GM21423 (cell line): ENCODE data around the gene TTC39C.
A peak's percentile ranks its signal among the peaks of the same experiment; 100 is the strongest.

Source experiments
- ATAC-seq: cut with Tn5 transposase; IDR thresholded peaks from one replicate; pipeline ENCODE4 v1.9.1; 2021; ENCODE audit warnings: mild to moderate bottlenecking, moderate library complexity; ENCODE audit not compliant: unreplicated experiment

Gene TTC39C

GRCh38 chr18:23990474-23991410, 23.8 kb upstream of the TTC39C start:
- no peak for ATAC-seq

- no peak for ATAC-seq
Observed at GRCh38 chr18:23992089-23992940, 22.2 kb upstream of the TTC39C start.

- ATAC-seq: no peak
Observed at GRCh38 chr18:23992941-23993280, 21.6 kb upstream of the TTC39C start.

GRCh38 chr18:23994361-23994902, 20.1 kb upstream of the TTC39C start:
- no peak for ATAC-seq

- ATAC-seq: no peak
Observed at GRCh38 chr18:23995180-23995579, 19.4 kb upstream of the TTC39C start.

GRCh38 chr18:23998018-23998417, 16.5 kb upstream of the TTC39C start:
- no peak for ATAC-seq

- no peak for ATAC-seq
Observed at GRCh38 chr18:23998820-23999219, 15.7 kb upstream of the TTC39C start.

GRCh38 chr18:24000613-24001490, 13.7 kb upstream of the TTC39C start:
- no peak for ATAC-seq

GRCh38 chr18:24002479-24002878, 12.1 kb upstream of the TTC39C start:
- ATAC-seq: no peak

- ATAC-seq: no peak
Observed at GRCh38 chr18:24003288-24003687, 11.3 kb upstream of the TTC39C start.

GRCh38 chr18:24003903-24004640, 10.5 kb upstream of the TTC39C start:
- ATAC-seq: no peak

- ATAC-seq: no peak
Observed at GRCh38 chr18:24006712-24007313, 7.7 kb upstream of the TTC39C start.

GRCh38 chr18:24009246-24009645, 5.3 kb upstream of the TTC39C start:
- no peak for ATAC-seq

GRCh38 chr18:24009651-24010333, 4.8 kb upstream of the TTC39C start:
- peak; percentile 59 for ATAC-seq

- ATAC-seq: no peak
Observed at GRCh38 chr18:24010673-24011072, 3.9 kb upstream of the TTC39C start.

GRCh38 chr18:24011123-24011917, 3.2 kb upstream of the TTC39C start:
- ATAC-seq: no peak

- no peak for ATAC-seq
Observed at GRCh38 chr18:24013051-24013450, 1.5 kb upstream of the TTC39C start.

GRCh38 chr18:24014986-24015638, 558 bp downstream of the TTC39C start:
- no peak for ATAC-seq
